ENCODE data around the gene RANBP6. TPM values are rescaled to one million over a fixed set of nuclear protein-coding genes. Genes with fewer than 3 reads are reported as not detected.

The RANBP6 gene
- total and polyA plus RNA-seq, 4 donors = 5.8 to 19.5 (median 12.3) TPM

DNA sequence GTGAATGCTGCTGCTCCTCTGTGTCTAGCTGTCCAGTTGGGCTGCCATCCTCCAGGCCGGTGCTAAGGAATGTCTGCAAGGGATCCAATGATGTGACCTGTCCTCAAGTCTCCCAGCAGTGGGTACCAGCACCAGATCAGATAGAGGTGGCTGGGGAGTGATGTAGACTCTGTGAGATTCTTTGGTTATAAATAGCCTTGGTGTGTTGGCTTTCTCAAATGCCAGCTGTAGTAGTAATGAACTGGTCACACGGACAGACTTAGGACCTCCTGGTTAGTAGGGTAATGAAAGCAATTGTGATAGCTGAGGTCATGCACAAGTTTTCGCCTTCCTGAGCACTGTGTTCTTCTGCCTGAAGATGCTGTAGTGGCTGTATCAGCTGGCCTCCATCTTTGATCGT, 29.9 kb upstream of the RANBP6 start:
- ATAC-seq (ENCODE audit: insufficient read depth, low FRiP score) (no peak), DNase-seq (no peak)
- Histone ChIP-seq H3K36me3 (ENCODE audit: control insufficient read depth in 4 of 4, insufficient read depth in 4 of 4, low read length in 4 of 4) (no peaks in the 10 kb centered on the region), H3K4me1 (ENCODE audit: control insufficient read depth in 5 of 5, insufficient read depth in 5 of 5, low read length in 5 of 5) (no peaks in the 10 kb centered on the region), H3K27ac (ENCODE audit: low read depth in 1 of 2, low read length in 1 of 2) (no peak overlapping the region), H3K27me3 (ENCODE audit: control insufficient read depth in 3 of 3, insufficient read depth in 3 of 3, low read length in 2 of 3) (no peaks in the 10 kb centered on the region), H3K4me3 (no peak overlapping the region), H3K9ac (ENCODE audit: insufficient read depth in 1 of 2, low read length in 2 of 2) (no peak overlapping the region), H3K9me3 (ENCODE audit: control insufficient read depth in 4 of 4, insufficient read depth in 3 of 4, low read length in 3 of 4) (no peaks in the 10 kb centered on the region)
- TF ChIP-seq, protein P1, sequence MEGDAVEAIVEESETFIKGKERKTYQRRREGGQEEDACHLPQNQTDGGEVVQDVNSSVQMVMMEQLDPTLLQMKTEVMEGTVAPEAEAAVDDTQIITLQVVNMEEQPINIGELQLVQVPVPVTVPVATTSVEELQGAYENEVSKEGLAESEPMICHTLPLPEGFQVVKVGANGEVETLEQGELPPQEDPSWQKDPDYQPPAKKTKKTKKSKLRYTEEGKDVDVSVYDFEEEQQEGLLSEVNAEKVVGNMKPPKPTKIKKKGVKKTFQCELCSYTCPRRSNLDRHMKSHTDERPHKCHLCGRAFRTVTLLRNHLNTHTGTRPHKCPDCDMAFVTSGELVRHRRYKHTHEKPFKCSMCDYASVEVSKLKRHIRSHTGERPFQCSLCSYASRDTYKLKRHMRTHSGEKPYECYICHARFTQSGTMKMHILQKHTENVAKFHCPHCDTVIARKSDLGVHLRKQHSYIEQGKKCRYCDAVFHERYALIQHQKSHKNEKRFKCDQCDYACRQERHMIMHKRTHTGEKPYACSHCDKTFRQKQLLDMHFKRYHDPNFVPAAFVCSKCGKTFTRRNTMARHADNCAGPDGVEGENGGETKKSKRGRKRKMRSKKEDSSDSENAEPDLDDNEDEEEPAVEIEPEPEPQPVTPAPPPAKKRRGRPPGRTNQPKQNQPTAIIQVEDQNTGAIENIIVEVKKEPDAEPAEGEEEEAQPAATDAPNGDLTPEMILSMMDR (IDR thresholded peaks at IDR 0.05; ENCODE audit: control extremely low read depth, extremely low read depth) = no peak
- WGBS, 2 donors = 85 to 87% methylated on average over 4 of the region's 4 CpGs

DNA sequence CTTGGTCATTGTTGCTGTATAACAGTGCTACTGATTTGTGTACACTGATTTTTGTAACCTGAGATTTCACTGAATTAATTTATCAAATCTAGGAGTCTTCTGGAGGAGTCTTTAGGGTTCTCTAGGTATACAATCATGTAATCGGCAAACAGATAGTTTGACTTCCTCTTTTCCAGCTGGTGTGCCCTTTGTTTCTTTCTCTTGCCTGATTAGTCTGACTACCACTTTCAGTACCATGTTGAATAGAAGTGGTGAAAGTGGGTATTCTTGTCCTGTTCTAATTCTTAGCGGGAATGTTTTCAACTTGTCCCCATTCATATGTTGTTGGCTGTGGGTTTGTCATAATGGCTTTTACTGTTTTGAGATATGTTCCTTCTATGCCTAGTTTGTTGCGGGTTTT, 24.7 kb upstream of the RANBP6 start:
- WGBS, 2 donors = 85 to 91% methylated on average over 3 of the region's 3 CpGs
- ATAC-seq (ENCODE audit: insufficient read depth, low FRiP score) (no peak), DNase-seq (no peak)
- Histone ChIP-seq H3K9me3 (ENCODE audit: control insufficient read depth in 4 of 4, insufficient read depth in 3 of 4, low read length in 3 of 4) (peaks cover 0 to 1% (median 0%) of the 10 kb centered on the region in 4 donors), H3K4me3 (no peak overlapping the region), H3K27me3 (ENCODE audit: control insufficient read depth in 3 of 3, insufficient read depth in 3 of 3, low read length in 2 of 3) (no peaks in the 10 kb centered on the region), H3K4me1 (ENCODE audit: control insufficient read depth in 5 of 5, insufficient read depth in 5 of 5, low read length in 5 of 5) (no peaks in the 10 kb centered on the region), H3K9ac (ENCODE audit: insufficient read depth in 1 of 2, low read length in 2 of 2) (no peak overlapping the region), H3K36me3 (ENCODE audit: control insufficient read depth in 4 of 4, insufficient read depth in 4 of 4, low read length in 4 of 4) (no peaks in the 10 kb centered on the region), H3K27ac (ENCODE audit: low read depth in 1 of 2, low read length in 1 of 2) (no peak overlapping the region)
- TF ChIP-seq, protein P1 (IDR thresholded peaks at IDR 0.05; ENCODE audit: control extremely low read depth, extremely low read depth) = no peak

DNA sequence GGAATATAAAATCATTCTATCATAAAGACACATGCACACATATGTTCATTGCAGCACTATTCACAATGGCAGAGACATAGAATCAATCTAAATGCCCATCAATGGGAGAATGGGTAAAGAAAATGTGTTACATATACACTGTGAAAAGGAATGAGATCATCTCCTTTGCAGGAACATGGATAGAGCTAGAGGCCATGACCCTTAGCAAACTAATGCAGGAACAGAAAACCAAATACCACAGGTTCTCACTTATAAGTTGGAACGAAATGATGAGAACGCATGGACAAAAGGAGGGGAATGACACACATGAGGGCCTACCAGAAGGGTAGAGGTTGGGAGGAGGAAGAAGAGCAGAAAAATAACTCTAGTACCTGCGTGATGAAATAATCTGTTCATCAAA, 21.0 kb upstream of the RANBP6 start:
- no peak overlapping the region for H3K9ac ChIP-seq (ENCODE audit: insufficient read depth in 1 of 2, low read length in 2 of 2)
- TF ChIP-seq, protein P1 (IDR thresholded peaks at IDR 0.05; ENCODE audit: control extremely low read depth, extremely low read depth) = no peak
- H3K36me3 ChIP-seq (ENCODE audit: control insufficient read depth in 4 of 4, insufficient read depth in 4 of 4, low read length in 4 of 4) = no peaks in the 10 kb centered on the region
- peaks cover 0 to 2% (median 0%) of the 10 kb centered on the region in 4 donors for H3K9me3 ChIP-seq (ENCODE audit: control insufficient read depth in 4 of 4, insufficient read depth in 3 of 4, low read length in 3 of 4)
- no peak overlapping the region for H3K27ac ChIP-seq (ENCODE audit: low read depth in 1 of 2, low read length in 1 of 2)
- H3K4me3 ChIP-seq = no peak overlapping the region
- DNase-seq (no peak), ATAC-seq (ENCODE audit: insufficient read depth, low FRiP score) (no peak)
- H3K27me3 ChIP-seq (ENCODE audit: control insufficient read depth in 3 of 3, insufficient read depth in 3 of 3, low read length in 2 of 3) = no peaks in the 10 kb centered on the region
- no peaks in the 10 kb centered on the region for H3K4me1 ChIP-seq (ENCODE audit: control insufficient read depth in 5 of 5, insufficient read depth in 5 of 5, low read length in 5 of 5)
- WGBS, 2 donors = 92 to 94% methylated on average over 3 of the region's 3 CpGs

DNA sequence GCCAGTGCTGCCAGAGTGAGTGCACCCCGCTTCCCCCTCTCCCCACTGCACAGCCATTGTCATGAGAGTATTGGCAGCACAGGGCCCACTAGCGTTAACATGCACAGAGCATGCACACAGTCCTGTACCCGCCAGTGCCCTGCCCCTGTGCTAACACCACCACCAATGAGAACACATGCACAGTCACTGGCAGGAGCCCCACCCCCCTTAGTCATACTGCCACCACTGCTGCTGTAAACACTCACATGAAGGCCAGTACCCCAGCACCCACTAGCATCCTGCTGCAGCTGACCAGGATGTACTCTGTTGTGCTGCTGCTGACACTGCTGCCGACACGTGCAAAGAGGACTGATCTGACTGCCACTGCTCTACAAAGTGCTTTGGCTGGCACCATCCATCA, 19.5 kb upstream of the RANBP6 start:
- Histone ChIP-seq H3K36me3 (ENCODE audit: control insufficient read depth in 4 of 4, insufficient read depth in 4 of 4, low read length in 4 of 4) (no peaks in the 10 kb centered on the region), H3K27ac (ENCODE audit: low read depth in 1 of 2, low read length in 1 of 2) (no peak overlapping the region), H3K4me3 (no peak overlapping the region), H3K27me3 (ENCODE audit: control insufficient read depth in 3 of 3, insufficient read depth in 3 of 3, low read length in 2 of 3) (no peaks in the 10 kb centered on the region), H3K9me3 (ENCODE audit: control insufficient read depth in 4 of 4, insufficient read depth in 3 of 4, low read length in 3 of 4) (peaks cover 0 to 2% (median 0%) of the 10 kb centered on the region in 4 donors), H3K9ac (ENCODE audit: insufficient read depth in 1 of 2, low read length in 2 of 2) (no peak overlapping the region), H3K4me1 (ENCODE audit: control insufficient read depth in 5 of 5, insufficient read depth in 5 of 5, low read length in 5 of 5) (no peaks in the 10 kb centered on the region)
- ATAC-seq (ENCODE audit: insufficient read depth, low FRiP score) = no peak
- no peak for DNase-seq
- WGBS, 2 donors = 82 to 96% methylated on average over 5 of the region's 5 CpGs
- TF ChIP-seq, protein P1 (IDR thresholded peaks at IDR 0.05; ENCODE audit: control extremely low read depth, extremely low read depth) = no peak

All from lung (tissue), 12 donors.